ENCODE measurements around the gene PRR33. TPM values are rescaled to one million over a fixed set of nuclear protein-coding genes. Genes with fewer than 3 reads are reported as not detected.

PRR33 gene
- total RNA-seq, 1 donor from 2014 or later, result not detected

- no peak for DNase-seq (ENCODE audit: low spot score)
Observed at GRCh38 chr11:1847006-1847735, 44.5 kb downstream of the PRR33 start.

- DNase-seq (ENCODE audit: low spot score), result no peak
Observed at GRCh38 chr11:1846453-1846932, 45.2 kb downstream of the PRR33 start.

GRCh38 chr11:1845561-1846452 is 45.9 kb downstream of the PRR33 start:
- no peak for DNase-seq (ENCODE audit: low spot score)

GRCh38 chr11:1845095-1845429 is 46.6 kb downstream of the PRR33 start:
- no peak for DNase-seq (ENCODE audit: low spot score)

- peak; percentile 75 for DNase-seq (ENCODE audit: low spot score)
Observed at GRCh38 chr11:1844221-1845094, 47.2 kb downstream of the PRR33 start.

GRCh38 chr11:1843796-1844195 is 47.9 kb downstream of the PRR33 start:
- no peak for DNase-seq (ENCODE audit: low spot score)

GRCh38 chr11:1843098-1843473 is 48.6 kb downstream of the PRR33 start:
- no peak for DNase-seq (ENCODE audit: low spot score)

- DNase-seq (ENCODE audit: low spot score), result peak; percentile 91
Observed at GRCh38 chr11:1842149-1843097, 49.3 kb downstream of the PRR33 start.

- no peak for DNase-seq (ENCODE audit: low spot score)
Observed at GRCh38 chr11:1841511-1842148, 50.1 kb downstream of the PRR33 start.

GRCh38 chr11:1840780-1841480 is 50.8 kb downstream of the PRR33 start:
- no peak for DNase-seq (ENCODE audit: low spot score)

- peak; percentile 62 for DNase-seq (ENCODE audit: low spot score)
Observed at GRCh38 chr11:1839924-1840779, 51.5 kb downstream of the PRR33 start.

GRCh38 chr11:1839204-1839923 is 52.3 kb downstream of the PRR33 start:
- DNase-seq (ENCODE audit: low spot score), result no peak

- no peak for DNase-seq (ENCODE audit: low spot score)
Observed at GRCh38 chr11:1838426-1839144, 53.1 kb downstream of the PRR33 start, which contains the start of gene TNNI2. Gene TNNI2 (plus strand): TSS chr11:1838981. CDS start chr11:1839697, 716 bp downstream.
